Activated CD4-positive, alpha-beta T cell treated with anti-CD3 and anti-CD28 coated beads, Interleukin-2, amount 50 U/mL, for 16 hours (primary cell): ENCODE data around the gene UBE2D1.

ENCODE experiments used
- DNase-seq: peaks from one replicate; pipeline ENCODE4 v3.0.0-alpha.2; 2020

Gene UBE2D1

GRCh38 chr10:58341947-58342346 is 7.1 kb downstream of the UBE2D1 start:
- no peak for DNase-seq

GRCh38 chr10:58347967-58348366 is 13.2 kb downstream of the UBE2D1 start:
- no peak for DNase-seq

GRCh38 chr10:58348571-58349033 is 13.8 kb downstream of the UBE2D1 start:
- no peak for DNase-seq

GRCh38 chr10:58350023-58350422 is 15.2 kb downstream of the UBE2D1 start:
- no peak for DNase-seq

GRCh38 chr10:58350619-58351323 is 16.0 kb downstream of the UBE2D1 start:
- DNase-seq: no peak

- no peak for DNase-seq
Observed at GRCh38 chr10:58351616-58352578, 17.1 kb downstream of the UBE2D1 start.

GRCh38 chr10:58352956-58353610 is 18.3 kb downstream of the UBE2D1 start:
- DNase-seq: no peak

- DNase-seq: no peak
Observed at GRCh38 chr10:58356756-58357155, 21.9 kb downstream of the UBE2D1 start.

- DNase-seq: no peak
Observed at GRCh38 chr10:58358314-58358933, 23.6 kb downstream of the UBE2D1 start.

GRCh38 chr10:58358947-58359346 is 24.1 kb downstream of the UBE2D1 start:
- DNase-seq: no peak

- DNase-seq: no peak
Observed at GRCh38 chr10:58359541-58359940, 24.7 kb downstream of the UBE2D1 start.

GRCh38 chr10:58360412-58361004 is 25.7 kb downstream of the UBE2D1 start:
- no peak for DNase-seq

- no peak for DNase-seq
Observed at GRCh38 chr10:58361353-58361752, 26.5 kb downstream of the UBE2D1 start.

GRCh38 chr10:58362027-58362789 is 27.4 kb downstream of the UBE2D1 start:
- no peak for DNase-seq

- no peak for DNase-seq
Observed at GRCh38 chr10:58367069-58367468, 32.3 kb downstream of the UBE2D1 start.

- no peak for DNase-seq
Observed at GRCh38 chr10:58371473-58371872, 36.7 kb downstream of the UBE2D1 start.

GRCh38 chr10:58372607-58373441 is 38.0 kb downstream of the UBE2D1 start:
- DNase-seq: no peak

GRCh38 chr10:58373442-58373827 is 38.6 kb downstream of the UBE2D1 start:
- DNase-seq: no peak

GRCh38 chr10:58382489-58382995 is 47.7 kb downstream of the UBE2D1 start:
- DNase-seq: no peak

GRCh38 chr10:58384095-58384494 is 49.3 kb downstream of the UBE2D1 start:
- peak; percentile 6 for DNase-seq
